Fibroblast of lung (primary cell): ENCODE results near the gene COL1A1. TPM values are rescaled to one million over a fixed set of nuclear protein-coding genes. Genes with fewer than 3 reads are reported as not detected.

ENCODE experiments used
- DNase-seq, 2 donors: peaks; one replicate each; pipeline versions ENCODE4 v3.0.0 to v3.0.0-alpha.2; 2010; ENCODE audit warnings: low read depth in 2 of 2
- H2AFZ ChIP-seq: 2 replicates; pipeline ENCODE4 v1.5.1; 2012; ENCODE audit warnings: low read length, control low read depth, inconsistent platforms
- H3K27ac ChIP-seq: 2 replicates; pipeline ENCODE4 v1.5.1; 2011; ENCODE audit warnings: low read length, control low read depth; ENCODE audit not compliant: insufficient read depth
- H3K27me3 ChIP-seq: 2 replicates; pipeline ENCODE4 v1.5.1; 2011; ENCODE audit warnings: mild to moderate bottlenecking, low read length; ENCODE audit not compliant: control insufficient read depth, insufficient read depth
- H3K36me3 ChIP-seq: 2 replicates; pipeline ENCODE4 v1.5.1; 2011; ENCODE audit warnings: low read length; ENCODE audit not compliant: control insufficient read depth, insufficient read depth
- H3K4me1 ChIP-seq: 2 replicates; pipeline ENCODE4 v1.5.1; 2011; ENCODE audit warnings: low read length; ENCODE audit not compliant: control insufficient read depth, insufficient read depth; ENCODE audit errors: extremely low read depth
- H3K4me2 ChIP-seq: 2 replicates; pipeline ENCODE4 v1.5.1; 2011; ENCODE audit warnings: low read length, control low read depth; ENCODE audit not compliant: insufficient read depth; ENCODE audit errors: extremely low read depth
- H3K4me3 ChIP-seq, 4 experiments: fragments of 200-600 bp in 1 of 4; sonication (generic) in 1 of 4; replicated peaks in 1 of 4; 2 replicates each; pipeline ENCODE4 v1.5.1; 2011 to 2016; ENCODE audit warnings: low read length in 4 of 4, low read depth in 3 of 4, mild to moderate bottlenecking in 3 of 4, control low read depth in 2 of 4, inconsistent platforms in 1 of 4, mixed read lengths in 1 of 4; ENCODE audit not compliant: insufficient read depth in 1 of 4; ENCODE audit errors: control extremely low read depth in 1 of 4
- H3K79me2 ChIP-seq: 2 replicates; pipeline ENCODE4 v1.5.1; 2012; ENCODE audit warnings: mild to moderate bottlenecking, low read length, inconsistent platforms; ENCODE audit not compliant: control insufficient read depth, insufficient read depth
- H3K9ac ChIP-seq: 2 replicates; pipeline ENCODE4 v1.5.1; 2011; ENCODE audit warnings: mild to moderate bottlenecking, low read length, control low read depth; ENCODE audit not compliant: insufficient read depth
- H3K9me3 ChIP-seq: 2 replicates; pipeline ENCODE4 v1.5.1; 2012; ENCODE audit warnings: low read depth, low read length; ENCODE audit not compliant: control insufficient read depth, insufficient read depth
- H4K20me1 ChIP-seq: 2 replicates; pipeline ENCODE4 v1.5.1; 2011; ENCODE audit warnings: low read length; ENCODE audit not compliant: control insufficient read depth, insufficient read depth; ENCODE audit errors: extremely low read depth
- EZH2 ChIP-seq: IDR thresholded peaks from 2 replicates; pipeline ENCODE4 v1.5.1; 2012; ENCODE audit warnings: low read length, control low read depth, mild to moderate bottlenecking; ENCODE audit errors: missing control alignments
- polyA plus RNA-seq, 2 donors: library from polyadenylated mRNA; depleted of rRNA in 1 of 2; stranded (reverse) in 1 of 2; unstranded in 1 of 2; fragments of >200 nt; gene quantifications; 2 replicates each; pipeline ENCODE4 v1.2.1, GENCODE V29; 2011 to 2012; ENCODE audit warnings: missing spikeins in 1 of 2
- total RNA-seq: library from RNA; depleted of rRNA; stranded (reverse); fragments of >200 nt; gene quantifications from 2 replicates; pipeline ENCODE4 v1.2.1, GENCODE V29; 2014
- TF ChIP-seq, protein P1 (sequence below), 2 donors: IDR thresholded peaks in 1 of 2; conservative IDR thresholded peaks in 1 of 2; 1 replicate in 1 of 2; 2 replicates in 1 of 2; pipeline ENCODE4 v1.5.1; 2011 to 2012; ENCODE audit warnings: low read length in 2 of 2, control low read depth in 1 of 2, inconsistent platforms in 1 of 2, low read depth in 1 of 2, mild to moderate bottlenecking in 1 of 2

The COL1A1 gene
- total and polyA plus RNA-seq, 2 donors (not counting 1 experiment from before 2014, with no cell fraction given): 541 to 584 TPM

DNA sequence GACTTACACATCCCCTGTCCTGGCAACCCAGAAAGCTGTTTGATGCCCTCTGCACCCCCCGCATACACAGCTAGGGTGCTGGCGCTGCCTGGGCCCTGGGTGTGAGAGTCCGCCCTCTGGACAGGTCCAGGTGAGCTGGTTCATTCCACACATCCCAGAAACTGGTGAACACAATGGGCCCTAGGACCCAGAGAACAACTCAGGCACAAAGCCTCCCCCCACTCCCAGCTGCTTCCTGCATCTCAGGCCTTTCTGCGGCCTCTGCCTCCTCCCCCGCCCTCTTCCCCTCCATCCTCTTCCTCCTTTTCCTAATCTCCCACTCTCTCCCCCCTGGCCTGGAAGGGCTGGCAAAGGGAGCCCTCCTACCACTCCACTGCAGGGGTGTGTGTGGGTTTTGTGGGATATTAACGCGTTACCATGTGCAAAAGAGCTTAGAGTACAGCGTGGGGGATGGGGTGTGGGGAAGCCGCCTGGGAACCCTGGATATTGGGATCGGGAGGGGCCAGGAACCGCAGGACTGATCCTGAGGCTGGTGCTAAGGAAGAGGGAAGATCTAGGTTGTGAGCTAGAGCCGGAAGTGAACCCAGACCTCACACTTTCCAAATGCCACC lies 49.4 kb downstream of the COL1A1 start:
- no peak overlapping the region for H2AFZ ChIP-seq
- peak overlapping the region; percentile 83 for H3K27ac ChIP-seq
- peaks cover 36% of the 10 kb centered on the region for H3K79me2 ChIP-seq
- H3K27me3 ChIP-seq: no peaks in the 10 kb centered on the region
- TF ChIP-seq, protein P1, sequence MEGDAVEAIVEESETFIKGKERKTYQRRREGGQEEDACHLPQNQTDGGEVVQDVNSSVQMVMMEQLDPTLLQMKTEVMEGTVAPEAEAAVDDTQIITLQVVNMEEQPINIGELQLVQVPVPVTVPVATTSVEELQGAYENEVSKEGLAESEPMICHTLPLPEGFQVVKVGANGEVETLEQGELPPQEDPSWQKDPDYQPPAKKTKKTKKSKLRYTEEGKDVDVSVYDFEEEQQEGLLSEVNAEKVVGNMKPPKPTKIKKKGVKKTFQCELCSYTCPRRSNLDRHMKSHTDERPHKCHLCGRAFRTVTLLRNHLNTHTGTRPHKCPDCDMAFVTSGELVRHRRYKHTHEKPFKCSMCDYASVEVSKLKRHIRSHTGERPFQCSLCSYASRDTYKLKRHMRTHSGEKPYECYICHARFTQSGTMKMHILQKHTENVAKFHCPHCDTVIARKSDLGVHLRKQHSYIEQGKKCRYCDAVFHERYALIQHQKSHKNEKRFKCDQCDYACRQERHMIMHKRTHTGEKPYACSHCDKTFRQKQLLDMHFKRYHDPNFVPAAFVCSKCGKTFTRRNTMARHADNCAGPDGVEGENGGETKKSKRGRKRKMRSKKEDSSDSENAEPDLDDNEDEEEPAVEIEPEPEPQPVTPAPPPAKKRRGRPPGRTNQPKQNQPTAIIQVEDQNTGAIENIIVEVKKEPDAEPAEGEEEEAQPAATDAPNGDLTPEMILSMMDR (conservative IDR thresholded peaks at IDR 0.05 in 1 of 2, IDR thresholded peaks at IDR 0.05 in 1 of 2; ENCODE audit: low read depth in 1 of 2, low read length in 2 of 2): no peak
- no peak for TF ChIP-seq EZH2
- H3K4me2 ChIP-seq: peak overlapping the region; percentile 97
- H3K4me3 ChIP-seq: peak overlapping the region; percentile 21 to 85 (median 65)
- H3K36me3 ChIP-seq: no peaks in the 10 kb centered on the region
- no peaks in the 10 kb centered on the region for H3K9me3 ChIP-seq
- peaks cover 13% of the 10 kb centered on the region for H3K4me1 ChIP-seq
- no peaks in the 10 kb centered on the region for H4K20me1 ChIP-seq
- H3K9ac ChIP-seq: no peak overlapping the region
- DNase-seq: peak; percentile 88 to 90

DNA sequence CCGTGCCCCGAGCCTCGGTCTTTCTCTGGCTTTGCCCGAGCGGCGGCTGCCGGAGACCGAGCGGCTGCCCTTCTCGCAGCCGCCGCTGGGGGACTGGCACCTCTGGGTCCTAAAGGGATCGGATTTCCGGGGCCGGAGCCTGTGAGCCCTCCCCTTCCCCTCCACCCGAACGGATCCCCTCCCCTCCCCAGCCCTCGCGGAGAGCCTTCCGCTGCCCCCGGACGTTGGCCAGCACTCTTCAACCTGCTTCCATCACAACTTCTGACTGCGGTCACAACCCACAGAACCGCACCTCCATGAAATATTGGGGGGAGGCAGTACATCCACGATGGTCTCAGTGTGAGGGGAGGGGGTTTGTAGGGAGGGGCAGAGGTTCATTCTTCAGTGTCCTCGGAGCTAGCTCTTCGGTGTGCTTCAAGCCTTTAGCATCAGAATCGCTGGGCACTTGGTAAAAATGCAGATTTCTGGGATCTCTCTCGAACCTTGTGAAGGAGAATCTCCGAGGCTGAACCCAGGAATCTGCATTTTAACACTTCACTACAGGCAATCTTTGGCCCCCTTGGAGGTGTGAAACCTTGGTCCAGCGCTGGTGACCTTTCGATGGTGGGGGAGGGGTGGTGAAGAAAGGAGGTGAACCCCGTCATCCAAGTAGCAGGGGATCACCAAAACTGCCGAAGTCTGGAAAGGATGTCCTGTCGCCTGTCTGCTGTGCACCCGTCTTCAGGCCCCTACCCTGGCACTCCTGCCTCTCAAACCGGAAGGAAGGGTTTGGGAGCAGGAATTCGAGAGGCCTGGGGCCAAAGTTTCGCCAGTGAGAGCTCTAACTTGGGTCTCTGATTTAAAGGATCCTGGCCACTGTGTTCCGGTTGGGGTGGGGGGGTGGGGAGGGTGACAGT lies 50.1 kb downstream of the COL1A1 start:
- H3K4me3 ChIP-seq: peak overlapping the region; percentile 59 to 85 (median 72)
- no peaks in the 10 kb centered on the region for H3K9me3 ChIP-seq
- peak overlapping the region; percentile 83 for H3K27ac ChIP-seq
- H4K20me1 ChIP-seq: no peaks in the 10 kb centered on the region
- H3K9ac ChIP-seq: peak overlapping the region; percentile 83
- H3K79me2 ChIP-seq: peaks cover 44% of the 10 kb centered on the region
- H3K27me3 ChIP-seq: no peaks in the 10 kb centered on the region
- H3K4me1 ChIP-seq: peaks cover 21% of the 10 kb centered on the region
- peak; percentile 90 to 91 for DNase-seq
- peak overlapping the region; percentile 97 for H3K4me2 ChIP-seq
- TF ChIP-seq, protein P1 (conservative IDR thresholded peaks at IDR 0.05 in 1 of 2, IDR thresholded peaks at IDR 0.05 in 1 of 2; ENCODE audit: low read depth in 1 of 2, low read length in 2 of 2): peak; percentile 43 to 50
- TF ChIP-seq EZH2: no peak
- H3K36me3 ChIP-seq: peaks cover 3% of the 10 kb centered on the region
- peak overlapping the region; percentile 28 for H2AFZ ChIP-seq

DNA sequence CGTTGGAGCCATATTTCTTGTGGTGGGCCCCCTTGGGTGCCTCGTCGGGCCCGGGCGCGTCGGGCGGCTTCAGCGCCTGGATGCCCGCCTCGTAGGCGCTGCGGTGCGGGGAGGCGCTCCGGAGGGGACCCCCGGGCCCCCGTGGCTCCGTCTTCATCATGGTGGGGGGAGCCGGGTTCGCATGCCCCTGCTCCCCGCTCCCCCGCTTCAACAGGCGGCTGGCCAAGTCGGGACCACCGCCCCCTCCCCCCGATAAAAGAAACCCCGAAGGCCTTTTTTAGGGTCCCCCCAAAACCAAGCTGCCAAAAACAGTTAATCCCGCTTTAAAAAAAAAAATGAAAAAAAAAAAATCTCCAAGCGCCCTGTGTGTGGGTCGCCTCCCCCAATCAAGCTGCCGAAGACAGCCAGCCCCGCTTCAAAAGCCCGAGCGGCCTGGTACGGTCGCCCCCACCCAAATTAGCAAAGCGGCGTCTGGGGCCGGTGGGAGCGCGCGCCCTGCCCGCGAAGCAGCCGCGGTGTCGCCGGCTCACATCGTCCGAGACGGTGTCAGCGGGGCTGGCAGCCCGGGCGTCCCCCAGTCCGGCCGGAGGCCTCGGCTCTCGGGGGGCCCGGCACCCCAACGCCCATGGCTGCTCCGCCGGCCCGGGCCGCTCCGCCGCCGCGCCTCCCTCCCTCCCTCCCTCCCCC lies 50.9 kb downstream of the COL1A1 start, which contains the start of gene PPP1R9B:
Gene PPP1R9B, minus strand, starts transcription at position 324 of the 687 bp plus-strand sequence. Its CDS starts 164 bp downstream, at position 160.
- Histone ChIP-seq H3K9ac (peak within 1 kb of the TSS; percentile 83), H3K27me3 (no peaks in the 10 kb centered on the region), H3K4me2 (peak within 1 kb of the TSS; percentile 97), H4K20me1 (no peaks in the 10 kb centered on the region), H3K79me2 (peaks cover 52% of the 10 kb centered on the region), H3K36me3 (peaks cover 3% of the 10 kb centered on the region), H2AFZ (peak within 1 kb of the TSS; percentile 28), H3K27ac (peak within 1 kb of the TSS; percentile 83), H3K9me3 (no peaks in the 10 kb centered on the region), H3K4me3 (peak within 1 kb of the TSS; percentile 78 to 90 (median 84)), H3K4me1 (peaks cover 26% of the 10 kb centered on the region)
- no peak for DNase-seq
- no peak for TF ChIP-seq EZH2
- TF ChIP-seq, protein P1 (conservative IDR thresholded peaks at IDR 0.05 in 1 of 2, IDR thresholded peaks at IDR 0.05 in 1 of 2; ENCODE audit: low read depth in 1 of 2, low read length in 2 of 2): no peak
